Calu3 (cell line): ENCODE measurements around the gene STK39. TPM values are rescaled to one million over a fixed set of nuclear protein-coding genes. Genes with fewer than 3 reads are reported as not detected.

Experiments used
- BruUV-seq: library from RNA; stranded (reverse); fragments of 400-500 nt; replicated peaks from 2 replicates; lab custom pipeline; 2021; lab: Mats Ljungman, UMichigan
- CTCF ChIA-PET: fragments of 300-600 bp; sonication (Branson Sonifier 250); formaldehyde crosslinking; loops from one replicate; lab custom pipeline; 2022; ENCODE audit warnings: antibody characterized with exemption; lab: Charles Lee
- DNase-seq: peaks from one replicate; pipeline ENCODE4 v3.0.0; 2022
- H3K27ac Mint-ChIP-seq: one replicate; pipeline ENCODE4 v1.8.0; 2022; ENCODE audit warnings: mixed read lengths; ENCODE audit not compliant: unreplicated experiment
- H3K27me3 Mint-ChIP-seq: one replicate; pipeline ENCODE4 v1.8.0; 2022; ENCODE audit warnings: mixed read lengths; ENCODE audit not compliant: unreplicated experiment
- H3K36me3 Mint-ChIP-seq: one replicate; pipeline ENCODE4 v1.8.0; 2022; ENCODE audit warnings: mild to moderate bottlenecking, moderate library complexity, mixed read lengths; ENCODE audit not compliant: insufficient read depth, unreplicated experiment
- H3K4me1 Mint-ChIP-seq: one replicate; pipeline ENCODE4 v1.8.0; 2022; ENCODE audit warnings: mild to moderate bottlenecking, low read depth, mixed read lengths; ENCODE audit not compliant: unreplicated experiment
- H3K4me3 Mint-ChIP-seq: one replicate; pipeline ENCODE4 v1.8.0; 2022; ENCODE audit warnings: mild to moderate bottlenecking, low read depth, moderate library complexity, mixed read lengths; ENCODE audit not compliant: unreplicated experiment
- H3K9me3 Mint-ChIP-seq: one replicate; pipeline ENCODE4 v1.8.0; 2022; ENCODE audit warnings: low read depth, mixed read lengths; ENCODE audit not compliant: unreplicated experiment
- CTCF ChIP-seq: fragments of 200-600 bp; IDR thresholded peaks from one replicate; pipeline ENCODE4 v1.8.0; 2022; ENCODE audit warnings: antibody characterized with exemption; ENCODE audit not compliant: unreplicated experiment
- intact Hi-C: fragments of 100-400 bp; cut with micrococcal nuclease; formaldehyde crosslinking; loops from one replicate; pipeline ENCODE4 v1.10.0; 2022; ENCODE audit not compliant: unreplicated experiment
- total RNA-seq: library from RNA; stranded (reverse); gene quantifications from 2 replicates; pipeline ENCODE4 v1.2.3, GENCODE V29; 2022

STK39 gene
- total RNA-seq, 1 experiment from 2014 or later, result 110 TPM

DNA sequence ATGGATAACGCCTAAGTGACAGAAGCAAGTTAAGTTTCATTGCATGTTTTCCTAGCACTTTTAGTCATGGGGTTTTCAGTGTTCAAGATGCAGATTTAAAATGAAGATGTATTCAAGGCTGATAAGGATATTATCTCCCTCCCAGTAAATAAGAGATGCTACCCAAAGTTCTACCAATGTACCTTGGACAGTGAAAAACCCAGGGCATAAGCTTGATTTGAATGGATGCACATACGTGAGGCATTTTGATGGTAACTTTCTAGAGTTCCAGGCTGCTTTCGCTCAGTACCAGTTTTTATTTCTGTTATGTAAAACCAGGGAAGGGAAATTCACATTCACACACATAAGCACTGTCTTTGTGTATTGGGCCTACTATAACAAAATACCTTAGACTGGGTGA lies 90.3 kb downstream of the STK39 start:
- no peaks in the 10 kb centered on the region for H3K9me3 Mint-ChIP-seq
- peaks cover 39% of the 10 kb centered on the region for H3K36me3 Mint-ChIP-seq
- BruUV-seq, result no TSS peak
- DNase-seq, result no peak
- TF ChIP-seq CTCF, result no peak
- H3K27ac Mint-ChIP-seq, result no peak overlapping the region
- intact Hi-C loops, result no loop called here
- no peaks in the 10 kb centered on the region for H3K27me3 Mint-ChIP-seq
- CTCF ChIA-PET, result interaction anchor here (1.3 to 1.5 kb wide), 2 partner anchors 55 to 88 kb away, joined by 3 read pairs; no protein-coding TSS in a partner anchor
- H3K4me3 Mint-ChIP-seq, result no peak overlapping the region
- peaks cover 20% of the 10 kb centered on the region for H3K4me1 Mint-ChIP-seq

DNA sequence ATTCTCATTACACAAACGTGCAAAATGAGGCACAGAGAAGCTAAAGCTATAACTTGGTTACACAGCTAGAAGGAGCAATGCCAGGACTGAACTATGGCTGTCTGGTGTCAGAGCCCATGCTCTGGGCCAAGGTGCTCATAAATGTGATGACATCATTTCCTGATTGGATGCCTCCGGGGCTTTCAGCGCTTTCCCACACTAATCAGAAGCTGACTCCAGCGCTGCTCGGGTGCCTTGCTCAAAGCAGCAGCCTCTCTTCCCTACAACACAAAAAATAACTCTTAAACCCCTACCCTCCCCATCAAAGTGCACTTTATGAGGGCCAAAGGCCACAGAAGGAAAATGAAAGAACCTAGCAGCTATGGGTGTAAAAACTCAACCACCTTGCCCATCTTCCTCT lies 90.7 kb downstream of the STK39 start:
- no peak for DNase-seq
- peaks cover 39% of the 10 kb centered on the region for H3K36me3 Mint-ChIP-seq
- no TSS peak for BruUV-seq
- H3K9me3 Mint-ChIP-seq, result no peaks in the 10 kb centered on the region
- H3K4me1 Mint-ChIP-seq, result peaks cover 20% of the 10 kb centered on the region
- no peaks in the 10 kb centered on the region for H3K27me3 Mint-ChIP-seq
- no peak for TF ChIP-seq CTCF
- no peak overlapping the region for H3K4me3 Mint-ChIP-seq
- no peak overlapping the region for H3K27ac Mint-ChIP-seq
- CTCF ChIA-PET, result interaction anchor here (1.3 to 1.5 kb wide), 2 partner anchors 55 to 88 kb away, joined by 3 read pairs; no protein-coding TSS in a partner anchor
- intact Hi-C loops, result no loop called here

DNA sequence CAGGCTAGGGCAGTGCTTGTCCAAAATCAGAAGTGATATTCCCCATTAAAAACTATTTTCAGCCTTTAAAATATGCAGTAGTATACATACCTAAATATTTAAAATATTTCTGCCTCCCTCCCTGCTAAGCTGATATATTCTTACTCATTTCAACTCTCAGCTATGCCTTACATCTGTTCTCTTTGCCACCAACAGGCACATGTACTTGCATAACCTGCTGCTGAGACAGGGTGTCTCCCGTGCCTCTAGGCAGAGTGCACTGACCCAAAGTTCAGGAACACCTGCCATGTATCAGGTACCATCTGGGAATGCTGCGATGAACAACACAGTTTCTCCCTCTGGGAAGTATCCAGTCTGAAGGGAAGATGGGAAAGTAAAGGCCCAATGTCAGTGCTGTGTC lies 91.7 kb downstream of the STK39 start:
- intact Hi-C loops, result no loop called here
- H3K4me3 Mint-ChIP-seq, result no peak overlapping the region
- no peaks in the 10 kb centered on the region for H3K27me3 Mint-ChIP-seq
- no TSS peak for BruUV-seq
- CTCF ChIA-PET, result interaction anchor here (1.3 kb wide), 1 partner anchor 56 kb away, joined by 3 read pairs; no protein-coding TSS in a partner anchor
- no peak overlapping the region for H3K27ac Mint-ChIP-seq
- no peak for TF ChIP-seq CTCF
- H3K9me3 Mint-ChIP-seq, result no peaks in the 10 kb centered on the region
- H3K4me1 Mint-ChIP-seq, result peaks cover 20% of the 10 kb centered on the region
- peaks cover 44% of the 10 kb centered on the region for H3K36me3 Mint-ChIP-seq
- DNase-seq, result no peak

DNA sequence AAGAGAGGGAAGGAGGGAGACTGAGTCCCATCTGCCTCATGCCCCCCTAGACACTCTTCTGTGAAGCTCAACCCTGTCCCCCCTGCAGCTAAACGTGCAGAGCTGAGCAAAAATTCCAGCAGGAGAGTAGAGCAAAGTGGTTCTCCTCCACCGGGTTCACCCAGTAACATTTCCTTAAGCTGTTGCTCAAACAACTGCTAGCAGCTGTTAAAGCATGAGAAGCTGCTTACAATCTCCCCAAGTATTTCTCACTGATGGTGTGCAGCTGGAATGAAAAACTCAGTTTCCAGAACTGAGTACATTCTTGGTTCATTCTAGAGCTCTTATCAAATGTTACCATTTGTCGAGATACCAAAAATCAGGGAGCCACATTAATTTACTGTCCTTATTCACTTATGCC lies 92.3 kb downstream of the STK39 start:
- CTCF ChIA-PET, result no interaction called here
- H3K4me1 Mint-ChIP-seq, result peaks cover 20% of the 10 kb centered on the region
- H3K27ac Mint-ChIP-seq, result no peak overlapping the region
- DNase-seq, result no peak
- no peak for TF ChIP-seq CTCF
- BruUV-seq, result no TSS peak
- H3K9me3 Mint-ChIP-seq, result no peaks in the 10 kb centered on the region
- peaks cover 44% of the 10 kb centered on the region for H3K36me3 Mint-ChIP-seq
- no peak overlapping the region for H3K4me3 Mint-ChIP-seq
- H3K27me3 Mint-ChIP-seq, result no peaks in the 10 kb centered on the region
- intact Hi-C loops, result no loop called here
